ENCODE results near the gene FGFBP2. TPM values are rescaled to one million over a fixed set of nuclear protein-coding genes. Genes with fewer than 3 reads are reported as not detected.

Gene FGFBP2
- total RNA-seq, 5 donors from 2014 or later (not counting 1 experiment from before 2014, with no cell fraction given), result 11.5 to 24.4 (median 15.8) TPM

- 53% methylated on average over 2 of the region's 6 CpGs for WGBS (ENCODE audit: insufficient coverage)
- H3K36me3 ChIP-seq (ENCODE audit: control insufficient read depth in 2 of 2, extremely low read depth in 1 of 2, insufficient read depth in 1 of 2, low read length in 1 of 2), result no peaks in the 10 kb centered on the region
- H3K27ac ChIP-seq (ENCODE audit: low read length), result no peak overlapping the region
- no peaks in the 10 kb centered on the region for H3K9me3 ChIP-seq
- no peak for DNase-seq
- ChIA-PET POLR2A (interaction anchor here in 1 of 2 donors (0.7 kb wide), 1 partner anchor 111 kb away, joined by 3 read pairs; no protein-coding TSS in a partner anchor), CTCF (no interaction called here)
- no peaks in the 10 kb centered on the region for H3K36me3 Mint-ChIP-seq
- H3K27ac Mint-ChIP-seq, result no peak overlapping the region
- H3K4me3 Mint-ChIP-seq, result no peak overlapping the region
- no peaks in the 10 kb centered on the region for H3K9me3 Mint-ChIP-seq
- no peak for ATAC-seq (replicated peaks in 1 of 4)
- peaks cover 0 to 17% of the 10 kb centered on the region in 2 experiments for H3K27me3 ChIP-seq (replicated peaks in 1 of 2; ENCODE audit: control insufficient read depth in 2 of 2, extremely low read depth in 1 of 2, insufficient read depth in 2 of 2, low read length in 1 of 2)
- H3K27me3 Mint-ChIP-seq, result peaks cover 7 to 10% of the 10 kb centered on the region in 2 donors
- no peaks in the 10 kb centered on the region for H3K4me1 ChIP-seq (ENCODE audit: control insufficient read depth in 1 of 2, extremely low read depth in 1 of 2, insufficient read depth in 2 of 2, low read length in 2 of 2)
- H3K4me3 ChIP-seq (ENCODE audit: control insufficient read depth in 1 of 2, extremely low read depth in 1 of 2, low read length in 1 of 2), result no peak overlapping the region
- peaks cover 0 to 4% (median 3%) of the 10 kb centered on the region in 3 donors for H3K4me1 Mint-ChIP-seq
Measured at GRCh38 chr4:15989424-15989823, 26.4 kb upstream of the FGFBP2 start.

- H3K4me3 ChIP-seq (ENCODE audit: control insufficient read depth in 1 of 2, extremely low read depth in 1 of 2, low read length in 1 of 2), result no peak overlapping the region
- Mint-ChIP-seq H3K36me3 (no peaks in the 10 kb centered on the region), H3K27me3 (peaks cover 7 to 10% of the 10 kb centered on the region in 2 donors), H3K4me3 (no peak overlapping the region), H3K4me1 (peaks cover 0 to 4% (median 3%) of the 10 kb centered on the region in 3 donors), H3K9me3 (no peaks in the 10 kb centered on the region), H3K27ac (no peak overlapping the region)
- ATAC-seq (replicated peaks in 1 of 4) (no peak), DNase-seq (no peak)
- no CpG with 5 or more reads among the region's 1 CpG for WGBS (ENCODE audit: insufficient coverage)
- no peaks in the 10 kb centered on the region for H3K9me3 ChIP-seq
- no peaks in the 10 kb centered on the region for H3K36me3 ChIP-seq (ENCODE audit: control insufficient read depth in 2 of 2, extremely low read depth in 1 of 2, insufficient read depth in 1 of 2, low read length in 1 of 2)
- H3K27ac ChIP-seq (ENCODE audit: low read length), result no peak overlapping the region
- H3K4me1 ChIP-seq (ENCODE audit: control insufficient read depth in 1 of 2, extremely low read depth in 1 of 2, insufficient read depth in 2 of 2, low read length in 2 of 2), result no peaks in the 10 kb centered on the region
- ChIA-PET CTCF (interaction anchor here in 1 of 2 donors (1.1 kb wide), 1 partner anchor 182 kb away, joined by 3 read pairs; no protein-coding TSS in a partner anchor), POLR2A (no interaction called here)
- peaks cover 0 to 16% of the 10 kb centered on the region in 2 experiments for H3K27me3 ChIP-seq (replicated peaks in 1 of 2; ENCODE audit: control insufficient read depth in 2 of 2, extremely low read depth in 1 of 2, insufficient read depth in 2 of 2, low read length in 1 of 2)
Measured at GRCh38 chr4:15988222-15988621, 25.2 kb upstream of the FGFBP2 start.

- H3K4me3 ChIP-seq (ENCODE audit: control insufficient read depth in 1 of 2, extremely low read depth in 1 of 2, low read length in 1 of 2), result no peak overlapping the region
- no peaks in the 10 kb centered on the region for H3K36me3 Mint-ChIP-seq
- ChIA-PET CTCF (interaction anchor here in 1 of 2 donors (1.4 kb wide), 1 partner anchor 10 kb away, joined by 3 read pairs; no protein-coding TSS in a partner anchor), POLR2A (no interaction called here)
- H3K36me3 ChIP-seq (ENCODE audit: control insufficient read depth in 2 of 2, extremely low read depth in 1 of 2, insufficient read depth in 1 of 2, low read length in 1 of 2), result no peaks in the 10 kb centered on the region
- H3K27me3 ChIP-seq (replicated peaks in 1 of 2; ENCODE audit: control insufficient read depth in 2 of 2, extremely low read depth in 1 of 2, insufficient read depth in 2 of 2, low read length in 1 of 2), result peaks cover 0 to 15% of the 10 kb centered on the region in 2 experiments
- no peak overlapping the region for H3K4me3 Mint-ChIP-seq
- DNase-seq (no peak), ATAC-seq (replicated peaks in 1 of 4) (no peak)
- no peaks in the 10 kb centered on the region for H3K9me3 Mint-ChIP-seq
- peaks cover 11% of the 10 kb centered on the region in 2 donors for H3K27me3 Mint-ChIP-seq
- H3K4me1 ChIP-seq (ENCODE audit: control insufficient read depth in 1 of 2, extremely low read depth in 1 of 2, insufficient read depth in 2 of 2, low read length in 2 of 2), result no peaks in the 10 kb centered on the region
- no peak overlapping the region for H3K27ac ChIP-seq (ENCODE audit: low read length)
- WGBS (ENCODE audit: insufficient coverage), result 69% methylated on average over 3 of the region's 5 CpGs
- H3K9me3 ChIP-seq, result no peaks in the 10 kb centered on the region
- peaks cover 0 to 4% (median 1%) of the 10 kb centered on the region in 3 donors for H3K4me1 Mint-ChIP-seq
- H3K27ac Mint-ChIP-seq, result no peak overlapping the region
Measured at GRCh38 chr4:15986907-15987306, 23.9 kb upstream of the FGFBP2 start.

GRCh38 chr4:15983610-15984009, 20.6 kb upstream of the FGFBP2 start:
- peaks cover 7 to 10% of the 10 kb centered on the region in 2 donors for H3K27me3 Mint-ChIP-seq
- peaks cover 0 to 3% of the 10 kb centered on the region in 2 experiments for H3K27me3 ChIP-seq (replicated peaks in 1 of 2; ENCODE audit: control insufficient read depth in 2 of 2, extremely low read depth in 1 of 2, insufficient read depth in 2 of 2, low read length in 1 of 2)
- ATAC-seq (replicated peaks in 1 of 4) (no peak), DNase-seq (no peak)
- no peaks in the 10 kb centered on the region for H3K4me1 ChIP-seq (ENCODE audit: control insufficient read depth in 1 of 2, extremely low read depth in 1 of 2, insufficient read depth in 2 of 2, low read length in 2 of 2)
- H3K9me3 Mint-ChIP-seq, result no peaks in the 10 kb centered on the region
- H3K4me3 ChIP-seq (ENCODE audit: control insufficient read depth in 1 of 2, extremely low read depth in 1 of 2, low read length in 1 of 2), result no peak overlapping the region
- H3K27ac ChIP-seq (ENCODE audit: low read length), result no peak overlapping the region
- no peaks in the 10 kb centered on the region for H3K36me3 ChIP-seq (ENCODE audit: control insufficient read depth in 2 of 2, extremely low read depth in 1 of 2, insufficient read depth in 1 of 2, low read length in 1 of 2)
- ChIA-PET POLR2A (no interaction called here), CTCF (no interaction called here)
- no peaks in the 10 kb centered on the region for H3K36me3 Mint-ChIP-seq
- 91% methylated on average over 1 of the region's 2 CpGs for WGBS (ENCODE audit: insufficient coverage)
- H3K4me1 Mint-ChIP-seq, result no peaks in the 10 kb centered on the region
- no peak overlapping the region for H3K4me3 Mint-ChIP-seq
- H3K9me3 ChIP-seq, result no peaks in the 10 kb centered on the region
- H3K27ac Mint-ChIP-seq, result no peak overlapping the region

GRCh38 chr4:15982842-15983524, 20.0 kb upstream of the FGFBP2 start:
- H3K27me3 Mint-ChIP-seq, result peaks cover 7 to 15% of the 10 kb centered on the region in 2 donors
- no peaks in the 10 kb centered on the region for H3K4me1 Mint-ChIP-seq
- H3K36me3 Mint-ChIP-seq, result no peaks in the 10 kb centered on the region
- no peaks in the 10 kb centered on the region for H3K9me3 ChIP-seq
- peaks cover 0 to 3% of the 10 kb centered on the region in 2 experiments for H3K27me3 ChIP-seq (replicated peaks in 1 of 2; ENCODE audit: control insufficient read depth in 2 of 2, extremely low read depth in 1 of 2, insufficient read depth in 2 of 2, low read length in 1 of 2)
- no peak overlapping the region for H3K4me3 ChIP-seq (ENCODE audit: control insufficient read depth in 1 of 2, extremely low read depth in 1 of 2, low read length in 1 of 2)
- no peaks in the 10 kb centered on the region for H3K36me3 ChIP-seq (ENCODE audit: control insufficient read depth in 2 of 2, extremely low read depth in 1 of 2, insufficient read depth in 1 of 2, low read length in 1 of 2)
- no peak for DNase-seq
- H3K4me3 Mint-ChIP-seq, result no peak overlapping the region
- POLR2A ChIA-PET, result no interaction called here
- 82% methylated on average over 7 of the region's 8 CpGs for WGBS (ENCODE audit: insufficient coverage)
- no peaks in the 10 kb centered on the region for H3K4me1 ChIP-seq (ENCODE audit: control insufficient read depth in 1 of 2, extremely low read depth in 1 of 2, insufficient read depth in 2 of 2, low read length in 2 of 2)
- no peak overlapping the region for H3K27ac Mint-ChIP-seq
- H3K9me3 Mint-ChIP-seq, result no peaks in the 10 kb centered on the region
- ATAC-seq (replicated peaks in 1 of 4), result no peak
- CTCF ChIA-PET, result no interaction called here
- H3K27ac ChIP-seq (ENCODE audit: low read length), result no peak overlapping the region

GRCh38 chr4:15976456-15977447, 13.8 kb upstream of the FGFBP2 start:
- DNase-seq, result no peak
- Histone ChIP-seq H3K36me3 (ENCODE audit: control insufficient read depth in 2 of 2, extremely low read depth in 1 of 2, insufficient read depth in 1 of 2, low read length in 1 of 2) (no peaks in the 10 kb centered on the region), H3K4me1 (ENCODE audit: control insufficient read depth in 1 of 2, extremely low read depth in 1 of 2, insufficient read depth in 2 of 2, low read length in 2 of 2) (no peaks in the 10 kb centered on the region), H3K27me3 (replicated peaks in 1 of 2; ENCODE audit: control insufficient read depth in 2 of 2, extremely low read depth in 1 of 2, insufficient read depth in 2 of 2, low read length in 1 of 2) (peaks cover 0 to 3% of the 10 kb centered on the region in 2 experiments), H3K27ac (ENCODE audit: low read length) (no peak overlapping the region), H3K4me3 (ENCODE audit: control insufficient read depth in 1 of 2, extremely low read depth in 1 of 2, low read length in 1 of 2) (no peak overlapping the region), H3K9me3 (no peaks in the 10 kb centered on the region)
- H3K36me3 Mint-ChIP-seq, result no peaks in the 10 kb centered on the region
- no peaks in the 10 kb centered on the region for H3K4me1 Mint-ChIP-seq
- ChIA-PET CTCF (no interaction called here), POLR2A (no interaction called here)
- no peak overlapping the region for H3K4me3 Mint-ChIP-seq
- ATAC-seq (replicated peaks in 1 of 4), result no peak
- WGBS (ENCODE audit: insufficient coverage), result 81% methylated on average over 6 of the region's 7 CpGs
- peaks cover 3 to 17% of the 10 kb centered on the region in 2 donors for H3K27me3 Mint-ChIP-seq
- H3K9me3 Mint-ChIP-seq, result no peaks in the 10 kb centered on the region
- H3K27ac Mint-ChIP-seq, result no peak overlapping the region
